Bronchial epithelial cell (primary cell): ENCODE measurements around the gene NCEH1. TPM values are rescaled to one million over a fixed set of nuclear protein-coding genes. Genes with fewer than 3 reads are reported as not detected.

Source experiments
- DNase-seq: peaks from one replicate; pipeline ENCODE4 v3.0.0-alpha.2; 2010; ENCODE audit warnings: low read depth
- FAIRE-seq: peaks from 2 replicates; lab custom pipeline; 2011; peaks lifted over from hg19 to GRCh38; lab: Jason Lieb, UNC
- H3K27me3 ChIP-seq: 2 replicates; pipeline ENCODE4 v1.5.1; 2011; ENCODE audit warnings: low read length; ENCODE audit not compliant: control insufficient read depth, insufficient read depth
- H3K36me3 ChIP-seq: 2 replicates; pipeline ENCODE4 v1.5.1; 2011; ENCODE audit warnings: low read length; ENCODE audit not compliant: control insufficient read depth, insufficient read depth
- H3K4me3 ChIP-seq: 2 replicates; pipeline ENCODE4 v1.5.1; 2011; ENCODE audit warnings: mild to moderate bottlenecking, low read depth, low read length, control low read depth
- total RNA-seq: library from RNA; depleted of rRNA; stranded (reverse); fragments of >200 nt; gene quantifications from 2 replicates; pipeline ENCODE4 v1.2.1, GENCODE V29; 2014
- TF ChIP-seq, protein P1 (sequence below): IDR thresholded peaks from 2 replicates; pipeline ENCODE4 v1.5.1; 2011; ENCODE audit warnings: mild to moderate bottlenecking, moderate library complexity, low read length, control low read depth, inconsistent platforms; ENCODE audit not compliant: insufficient read depth, severe bottlenecking

Gene NCEH1
- total RNA-seq, 1 donor from 2014 or later: 5.3 TPM

DNA sequence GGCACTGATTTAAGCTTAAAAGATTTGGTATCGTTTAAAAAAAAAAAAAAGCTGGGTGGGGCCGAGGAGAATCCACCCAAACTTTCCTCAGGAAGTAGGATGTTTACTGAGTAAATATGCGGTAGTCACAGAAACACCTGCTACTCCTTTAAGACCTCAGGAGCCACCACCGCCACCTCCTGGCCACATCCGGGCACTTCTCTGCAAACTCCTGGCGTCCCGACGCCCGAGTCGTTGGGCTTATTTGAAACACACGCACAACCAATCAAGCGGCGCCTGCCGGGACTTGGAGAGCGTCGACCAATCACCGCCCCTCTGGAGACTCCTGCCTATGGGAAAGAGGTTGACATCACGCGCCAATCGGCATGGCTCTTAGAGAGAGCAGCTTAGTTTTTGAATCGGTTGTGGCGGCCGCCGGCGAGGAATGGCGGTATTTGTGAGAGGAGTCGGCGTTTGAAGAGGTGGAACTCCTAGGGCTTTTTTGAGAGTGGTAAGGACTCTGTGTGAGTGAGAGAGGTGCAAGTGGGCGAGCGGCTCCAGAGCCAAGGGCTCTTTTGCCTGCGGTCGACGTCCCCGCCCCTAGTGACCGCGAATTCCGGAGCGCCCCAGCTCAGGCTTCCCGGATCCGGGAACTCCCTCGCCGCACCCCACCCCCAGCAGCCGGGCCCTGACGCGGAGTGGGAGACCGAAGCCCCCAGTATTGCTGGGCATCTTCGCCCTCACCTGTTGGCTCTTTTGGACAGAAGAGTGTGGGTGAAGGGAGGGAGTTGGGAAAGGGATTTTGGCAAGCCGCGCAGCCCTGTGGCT is 39.7 kb upstream of the NCEH1 start, which contains the start of gene ECT2:
ECT2 (plus strand) TSS at position 359 of the 807 bp plus-strand sequence. CDS start 3,805 bp downstream, outside the sequence.
- no peaks in the 10 kb centered on the region for H3K36me3 ChIP-seq
- TF ChIP-seq, protein P1, sequence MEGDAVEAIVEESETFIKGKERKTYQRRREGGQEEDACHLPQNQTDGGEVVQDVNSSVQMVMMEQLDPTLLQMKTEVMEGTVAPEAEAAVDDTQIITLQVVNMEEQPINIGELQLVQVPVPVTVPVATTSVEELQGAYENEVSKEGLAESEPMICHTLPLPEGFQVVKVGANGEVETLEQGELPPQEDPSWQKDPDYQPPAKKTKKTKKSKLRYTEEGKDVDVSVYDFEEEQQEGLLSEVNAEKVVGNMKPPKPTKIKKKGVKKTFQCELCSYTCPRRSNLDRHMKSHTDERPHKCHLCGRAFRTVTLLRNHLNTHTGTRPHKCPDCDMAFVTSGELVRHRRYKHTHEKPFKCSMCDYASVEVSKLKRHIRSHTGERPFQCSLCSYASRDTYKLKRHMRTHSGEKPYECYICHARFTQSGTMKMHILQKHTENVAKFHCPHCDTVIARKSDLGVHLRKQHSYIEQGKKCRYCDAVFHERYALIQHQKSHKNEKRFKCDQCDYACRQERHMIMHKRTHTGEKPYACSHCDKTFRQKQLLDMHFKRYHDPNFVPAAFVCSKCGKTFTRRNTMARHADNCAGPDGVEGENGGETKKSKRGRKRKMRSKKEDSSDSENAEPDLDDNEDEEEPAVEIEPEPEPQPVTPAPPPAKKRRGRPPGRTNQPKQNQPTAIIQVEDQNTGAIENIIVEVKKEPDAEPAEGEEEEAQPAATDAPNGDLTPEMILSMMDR: peak; percentile 83
- FAIRE-seq: peak; percentile 92
- H3K27me3 ChIP-seq: no peaks in the 10 kb centered on the region
- H3K4me3 ChIP-seq: peak within 1 kb of the TSS; percentile 92
- DNase-seq: peak; percentile 99

DNA sequence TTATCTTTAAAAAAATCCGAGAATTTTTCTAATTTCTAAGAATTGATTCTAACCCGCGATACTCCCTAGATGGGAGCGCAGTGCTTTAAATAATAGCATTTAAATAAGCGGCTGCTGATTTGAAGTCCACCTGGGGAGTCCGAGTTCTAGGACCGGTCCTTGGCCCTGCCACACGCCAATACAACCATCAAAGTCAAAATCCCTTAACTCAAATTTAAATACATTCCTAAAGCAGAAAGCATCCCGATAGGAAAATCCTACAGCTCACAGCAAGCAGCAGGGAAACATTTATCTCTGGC is 39.2 kb upstream of the NCEH1 start:
- no peak for FAIRE-seq
- DNase-seq: no peak
- peak overlapping the region; percentile 25 for H3K4me3 ChIP-seq
- TF ChIP-seq, protein P1: no peak
- no peaks in the 10 kb centered on the region for H3K36me3 ChIP-seq
- no peaks in the 10 kb centered on the region for H3K27me3 ChIP-seq

DNA sequence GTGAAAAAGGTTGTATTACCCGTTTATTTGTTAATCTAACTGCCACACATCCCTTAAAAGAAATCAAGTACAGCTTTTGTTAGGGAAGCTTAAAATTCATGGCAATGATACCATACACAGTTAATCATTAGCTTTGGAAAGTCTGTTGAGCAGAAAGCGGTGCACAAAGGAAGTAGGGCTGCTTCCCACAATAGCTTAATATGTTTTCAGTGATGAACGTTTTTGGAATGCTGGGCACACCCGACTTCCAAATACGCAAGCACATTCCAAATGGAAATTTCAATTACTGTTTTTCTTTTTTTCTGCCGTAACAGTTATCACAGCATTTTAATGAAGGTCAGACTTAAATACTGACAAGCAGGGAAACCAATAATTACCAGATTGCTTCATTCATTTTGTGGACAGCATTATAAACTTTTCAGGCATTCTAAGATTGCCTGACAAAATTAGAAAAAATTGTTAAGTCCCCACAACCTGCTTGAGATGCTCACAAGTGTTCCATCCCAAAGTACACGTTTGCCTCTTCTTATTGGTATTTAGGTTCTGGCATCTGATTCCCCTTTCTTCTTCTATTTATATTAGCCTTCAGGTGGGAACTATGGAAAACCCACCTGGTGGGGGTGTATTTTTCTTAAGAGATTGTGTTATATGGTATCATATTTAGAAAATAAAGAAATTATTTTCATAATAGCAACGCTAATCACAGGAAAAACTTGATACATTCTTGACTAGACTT is 38.5 kb upstream of the NCEH1 start:
- no peaks in the 10 kb centered on the region for H3K36me3 ChIP-seq
- DNase-seq (peak; percentile 96), FAIRE-seq (no peak)
- no peaks in the 10 kb centered on the region for H3K27me3 ChIP-seq
- H3K4me3 ChIP-seq: no peak overlapping the region
- TF ChIP-seq, protein P1: no peak

DNA sequence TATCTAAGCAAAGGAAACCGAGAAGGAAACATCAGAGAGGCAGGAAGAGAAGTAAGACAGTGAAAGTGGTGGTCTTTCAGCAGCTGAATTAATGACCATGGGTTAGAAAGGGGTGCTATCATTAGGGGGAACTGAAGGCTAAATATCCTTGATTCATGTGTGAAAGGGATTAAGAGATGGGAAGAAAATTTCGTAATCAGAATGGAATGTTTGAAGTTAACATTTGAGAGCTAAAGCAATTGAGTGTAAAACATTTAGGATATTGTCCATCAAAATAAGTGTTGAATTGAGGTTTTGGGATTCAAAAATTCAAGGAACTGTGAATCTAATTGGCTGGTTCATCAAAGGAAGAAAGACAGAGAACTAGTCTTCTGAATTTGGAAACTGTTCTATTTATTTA is 35.6 kb upstream of the NCEH1 start:
- Histone ChIP-seq H3K27me3 (no peaks in the 10 kb centered on the region), H3K36me3 (no peaks in the 10 kb centered on the region), H3K4me3 (no peak overlapping the region)
- FAIRE-seq: no peak
- DNase-seq: peak; percentile 48
- TF ChIP-seq, protein P1: no peak

DNA sequence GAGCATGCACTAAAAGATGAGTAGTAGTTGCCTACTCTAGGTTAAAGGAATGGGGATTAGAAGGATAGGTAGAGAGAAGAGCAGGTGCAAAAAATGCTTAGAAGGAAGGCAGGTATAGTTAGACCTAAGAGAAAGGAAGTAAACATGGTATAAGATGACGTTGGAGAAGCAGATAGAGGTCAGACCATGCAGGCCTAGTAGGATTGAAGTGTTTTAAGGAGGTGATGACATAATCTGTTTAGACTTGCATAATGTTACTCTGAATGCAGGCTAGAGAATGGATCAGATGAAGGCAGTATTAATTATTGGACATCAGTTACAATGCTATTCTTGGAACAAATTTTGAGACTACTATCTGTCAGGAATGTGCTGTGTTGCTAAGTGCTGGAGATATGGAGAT is 28.6 kb upstream of the NCEH1 start:
- DNase-seq (no peak), FAIRE-seq (no peak)
- Histone ChIP-seq H3K4me3 (no peak overlapping the region), H3K27me3 (no peaks in the 10 kb centered on the region), H3K36me3 (no peaks in the 10 kb centered on the region)
- TF ChIP-seq, protein P1: no peak
